NOMO-1 treated with dmso at 0.1 percent for 144 hours (cell line): ENCODE data around the gene METRN.
"Not testable (repeated sequence)": the region's sequence is repeated elsewhere in the genome, so short reads cannot be mapped to it uniquely, and the experiment has no call there.

Experiments
- DNase-seq: peaks from one replicate; lab custom pipeline; 2025; ENCODE audit not compliant: unreplicated experiment; lab: John Stamatoyannopoulos, UW

Gene METRN

DNA sequence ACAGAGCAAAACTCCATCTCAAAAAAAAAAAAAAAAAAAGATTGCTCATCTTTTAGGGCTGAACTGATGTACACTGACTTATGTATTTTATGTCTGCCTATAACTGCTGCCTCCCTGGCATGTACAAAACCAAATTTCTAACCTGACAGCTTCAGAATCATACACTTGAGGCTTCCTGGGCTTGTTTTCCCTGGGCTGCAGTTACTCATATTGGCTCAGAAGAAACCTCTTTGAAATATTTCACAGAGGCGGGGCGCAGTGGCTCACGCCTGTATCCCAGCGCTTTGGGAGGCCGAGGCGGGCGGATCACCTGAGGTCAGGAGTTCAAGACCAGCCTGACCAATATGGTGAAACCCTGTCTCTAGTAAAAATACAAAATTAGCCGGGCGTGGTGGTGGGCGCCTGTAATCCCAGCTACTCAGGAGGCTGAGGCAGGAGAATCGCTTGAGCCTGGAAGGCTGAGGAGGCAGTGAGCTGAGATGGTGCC is 39.2 kb downstream of the METRN start:
- not testable (repeated sequence) for DNase-seq

DNA sequence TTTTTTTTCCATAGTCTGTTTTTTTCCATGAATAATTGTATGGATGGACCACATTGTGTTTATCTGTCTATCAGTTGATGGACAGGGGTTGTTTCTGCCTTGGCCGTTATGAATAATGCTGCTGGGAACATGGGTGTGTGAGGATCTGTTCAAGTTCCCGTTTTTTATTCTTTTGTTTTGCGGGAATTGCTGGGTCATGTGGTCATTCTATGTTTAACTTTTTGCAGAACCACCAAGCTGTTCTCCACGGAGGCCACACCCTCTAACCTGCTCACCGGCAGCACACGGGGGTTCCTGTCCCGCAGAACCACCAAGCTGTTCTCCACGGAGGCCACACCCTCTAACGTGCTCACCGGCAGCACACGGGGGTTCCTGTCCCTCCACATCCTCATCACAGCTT is 39.7 kb downstream of the METRN start:
- peak; percentile 44 for DNase-seq

DNA sequence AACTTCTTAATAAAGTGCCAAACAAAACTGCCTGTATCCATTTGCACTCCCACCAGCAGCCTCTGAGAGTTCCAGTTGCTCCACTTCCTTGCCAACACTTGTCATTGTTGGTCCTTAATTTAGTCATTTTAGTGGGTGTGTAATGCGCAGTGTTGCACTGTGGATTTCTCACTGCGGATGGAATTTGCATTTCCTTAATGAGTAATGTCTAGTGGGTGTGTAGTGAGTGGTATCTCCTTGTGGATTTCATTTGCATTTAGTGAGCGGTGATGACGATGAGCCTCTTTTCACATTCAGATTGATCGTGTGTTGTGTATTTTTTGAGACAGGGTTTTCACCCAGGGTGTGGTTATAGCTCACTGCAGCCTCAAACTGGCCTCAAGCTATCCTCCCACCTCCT is 41.5 kb downstream of the METRN start:
- no peak for DNase-seq

DNA sequence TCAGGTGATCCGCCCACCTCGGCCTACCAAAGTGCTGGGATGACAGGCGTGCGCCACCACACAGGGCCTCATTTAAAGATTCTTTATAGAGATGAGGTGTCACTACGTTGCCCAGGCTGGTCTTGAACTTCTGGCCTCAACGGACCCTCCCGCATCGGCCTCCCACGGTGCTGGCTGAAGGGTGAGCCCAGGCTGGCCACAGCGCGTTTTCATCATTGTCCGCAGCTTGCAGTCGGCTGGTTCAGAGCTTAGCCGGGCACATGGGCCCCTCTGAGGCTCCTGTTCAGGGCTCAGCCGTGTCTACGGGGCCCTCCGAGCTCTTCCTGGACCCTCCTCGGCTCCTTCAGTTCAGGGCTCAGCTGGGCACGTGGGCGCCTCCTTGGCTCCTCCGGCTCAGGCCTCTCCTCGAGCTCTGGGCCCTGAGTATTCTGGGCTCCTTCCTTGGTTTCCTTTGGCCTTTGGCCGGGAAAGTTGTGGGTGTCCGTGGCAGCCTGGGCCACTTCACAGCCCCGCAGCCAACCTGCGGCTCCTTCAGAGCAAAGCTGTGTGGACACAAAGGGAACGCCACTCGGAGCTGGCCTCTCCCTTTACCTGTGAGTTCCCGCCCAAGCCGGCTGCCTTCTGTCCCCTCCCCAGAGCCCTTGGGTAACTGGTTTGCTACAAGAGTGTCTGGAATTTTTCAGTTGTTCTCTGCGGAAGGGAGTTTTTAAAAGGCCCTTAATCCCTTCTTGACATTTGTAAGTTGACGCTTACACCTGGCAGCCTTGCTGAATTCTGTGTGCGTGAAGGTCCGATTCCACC is 44.4 kb downstream of the METRN start:
- no peak for DNase-seq

DNA sequence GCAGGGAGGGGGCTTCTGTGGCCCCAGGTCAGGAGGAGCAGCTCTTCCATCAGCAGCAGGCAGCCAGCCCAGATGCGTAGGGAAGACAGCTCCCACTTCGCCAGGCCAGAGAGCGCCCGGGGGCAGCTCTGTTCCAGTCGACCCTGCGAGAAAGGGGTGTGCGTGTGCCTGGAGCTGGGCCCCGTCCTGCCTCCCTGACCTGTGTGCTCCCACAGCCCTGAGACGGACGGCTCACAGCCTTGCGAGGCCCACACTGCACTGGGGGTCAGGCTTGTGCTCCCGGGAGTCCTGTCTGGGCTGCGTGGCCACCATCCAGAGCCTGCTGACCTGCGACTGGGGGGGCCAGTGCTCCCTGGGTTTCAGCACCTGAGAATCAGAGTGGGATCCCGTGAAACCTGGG is 45.1 kb downstream of the METRN start:
- no peak for DNase-seq

DNA sequence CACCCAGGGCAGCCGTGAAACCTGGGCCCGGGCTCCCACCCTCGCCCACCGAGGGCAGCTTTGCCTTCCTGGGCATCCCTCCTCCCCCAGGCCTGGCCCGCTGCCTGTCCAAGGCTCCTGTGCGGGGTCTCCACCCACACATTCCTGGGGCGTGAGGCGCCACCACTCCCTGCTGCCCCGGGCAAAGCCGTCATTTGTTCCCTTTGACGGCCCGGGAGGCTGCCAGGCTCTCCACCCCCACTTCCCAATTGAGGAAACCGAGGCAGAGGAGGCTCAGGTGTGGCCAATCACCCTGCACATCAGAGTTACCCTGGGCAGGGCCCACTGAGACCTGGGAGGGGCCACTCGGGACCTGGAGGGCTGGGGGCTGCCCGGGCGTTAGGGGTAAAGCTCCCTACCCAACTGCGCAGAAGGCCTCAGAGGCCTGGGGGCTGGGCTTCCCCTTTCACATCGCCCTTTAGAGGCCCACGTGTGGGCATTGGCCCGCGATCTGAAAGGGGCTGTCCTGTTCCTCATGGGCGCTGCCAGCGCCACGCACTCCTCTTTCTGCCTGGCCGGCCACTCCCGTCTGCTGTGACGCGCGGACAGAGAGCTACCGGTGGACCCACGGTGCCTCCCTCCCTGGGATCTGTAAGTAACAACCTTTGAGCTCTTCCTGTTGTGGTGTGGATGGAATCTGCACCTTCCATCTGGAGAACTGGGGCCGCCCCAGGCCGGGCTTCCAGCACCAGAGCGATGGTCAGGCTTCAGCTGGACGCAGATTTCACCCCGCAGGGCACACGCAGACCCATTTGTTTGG is 45.8 kb downstream of the METRN start, which contains the start of gene MSLN:
MSLN (plus strand) TSS at position 190 of the 799 bp plus-strand sequence. CDS start 1,947 bp downstream, outside the sequence.
- DNase-seq = peak; percentile 86

DNA sequence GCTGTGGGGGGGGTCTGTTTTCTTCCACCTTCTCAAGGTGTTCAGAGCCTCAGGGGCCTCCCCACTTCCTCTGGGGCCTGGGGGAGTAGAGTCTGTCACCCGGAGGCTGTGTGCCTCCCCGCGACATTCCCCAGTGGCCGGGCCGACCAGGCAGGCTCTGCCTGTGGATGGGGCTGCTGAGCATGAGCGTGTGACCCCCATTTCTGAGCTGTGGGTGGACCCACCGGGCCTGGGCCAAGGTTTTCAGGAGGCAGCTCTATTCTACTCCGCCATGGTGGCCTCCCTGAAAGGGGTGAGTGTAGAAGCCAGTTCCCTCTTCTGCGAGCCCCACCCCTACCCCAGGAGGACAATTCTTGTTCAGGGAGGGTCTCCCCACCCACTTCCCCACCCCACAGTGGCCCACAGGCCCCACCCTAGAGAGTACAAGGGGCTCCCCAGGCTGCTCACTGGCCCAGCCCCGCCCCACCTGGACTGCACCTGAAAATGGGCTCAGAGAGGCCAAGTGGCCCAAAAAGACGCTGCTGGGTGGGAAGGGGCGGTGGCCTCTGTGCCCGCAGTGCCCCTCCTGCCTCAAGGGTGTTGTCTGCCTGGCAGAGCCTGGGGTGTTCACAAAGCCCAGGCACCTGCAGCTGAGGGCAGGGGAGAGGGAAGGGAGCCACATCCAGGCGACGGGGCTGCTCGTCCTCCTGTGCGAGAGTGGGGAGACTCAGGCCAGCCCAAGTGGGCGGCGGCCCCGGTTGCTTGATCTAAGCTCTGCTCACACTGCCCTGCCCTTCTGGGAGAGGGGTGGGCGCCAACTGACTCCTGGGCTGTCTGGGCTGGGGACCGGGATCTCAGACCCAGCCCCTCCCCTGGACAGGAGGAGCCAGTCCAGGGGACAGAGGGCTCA is 47.0 kb downstream of the METRN start:
- no peak for DNase-seq

DNA sequence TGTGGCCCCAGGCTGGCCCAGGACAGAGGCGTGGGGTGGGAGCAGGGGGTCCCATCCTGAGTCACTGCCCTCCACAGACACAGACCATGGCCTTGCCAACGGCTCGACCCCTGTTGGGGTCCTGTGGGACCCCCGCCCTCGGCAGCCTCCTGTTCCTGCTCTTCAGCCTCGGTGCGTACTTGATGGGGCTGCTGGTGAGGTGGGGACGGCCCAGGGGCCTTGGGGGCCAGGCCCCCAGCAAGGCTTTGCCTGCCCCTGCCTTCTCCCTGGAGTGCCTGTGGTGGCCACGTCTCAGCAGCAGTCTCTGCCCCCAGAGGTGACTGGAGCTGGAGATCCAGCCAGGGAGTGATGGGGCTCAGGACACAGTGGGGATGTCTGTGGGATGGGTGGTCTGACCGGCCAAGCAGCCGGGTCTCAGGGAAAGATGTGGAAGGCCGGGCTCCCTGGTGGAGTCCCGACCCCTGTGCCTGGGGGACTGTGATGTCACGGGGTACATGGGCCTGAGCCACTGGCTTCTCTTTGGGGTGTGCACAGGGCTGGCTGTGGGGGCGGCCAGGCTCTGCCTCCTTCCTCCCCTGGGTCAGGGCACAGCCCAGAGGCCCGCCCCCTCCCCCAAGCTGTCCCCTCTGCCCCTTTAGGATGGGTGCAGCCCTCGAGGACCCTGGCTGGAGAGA is 47.8 kb downstream of the METRN start:
- no peak for DNase-seq

DNA sequence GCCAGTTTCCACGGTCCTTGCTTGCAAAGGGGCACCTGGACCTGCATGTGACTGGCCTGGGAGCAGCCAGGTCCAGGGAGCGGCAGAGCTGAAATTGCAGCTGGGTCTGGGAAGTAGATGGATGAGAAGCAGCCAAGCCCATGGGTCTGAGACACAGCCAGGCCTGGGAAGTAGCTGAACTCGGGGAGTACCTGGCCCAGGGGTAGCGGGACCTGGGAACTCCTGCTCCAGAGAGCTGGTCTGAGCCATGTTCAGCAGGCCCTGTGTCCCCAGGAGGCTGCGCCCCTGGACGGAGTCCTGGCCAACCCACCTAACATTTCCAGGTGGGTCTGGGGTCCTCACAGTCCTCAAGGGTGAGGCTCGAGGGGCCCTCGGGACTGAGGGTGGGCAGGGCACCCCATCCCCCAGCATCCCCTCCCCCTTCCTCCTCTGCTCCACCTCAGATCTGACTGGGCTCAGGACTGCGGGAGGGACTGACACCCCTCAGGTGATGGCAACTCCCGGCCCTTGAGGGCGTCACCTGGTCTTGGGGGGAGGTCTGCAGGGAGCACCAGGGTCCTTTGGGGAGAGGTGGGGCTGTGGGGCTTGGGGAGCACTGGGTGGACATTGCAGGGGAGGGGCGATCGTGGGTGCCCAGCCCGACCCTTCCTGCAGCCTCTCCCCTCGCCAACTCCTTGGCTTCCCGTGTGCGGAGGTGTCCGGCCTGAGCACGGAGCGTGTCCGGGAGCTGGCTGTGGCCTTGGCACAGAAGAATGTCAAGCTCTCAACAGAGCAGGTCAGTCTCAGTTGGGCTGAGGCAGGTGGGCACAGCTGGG is 48.7 kb downstream of the METRN start:
- no peak for DNase-seq

DNA sequence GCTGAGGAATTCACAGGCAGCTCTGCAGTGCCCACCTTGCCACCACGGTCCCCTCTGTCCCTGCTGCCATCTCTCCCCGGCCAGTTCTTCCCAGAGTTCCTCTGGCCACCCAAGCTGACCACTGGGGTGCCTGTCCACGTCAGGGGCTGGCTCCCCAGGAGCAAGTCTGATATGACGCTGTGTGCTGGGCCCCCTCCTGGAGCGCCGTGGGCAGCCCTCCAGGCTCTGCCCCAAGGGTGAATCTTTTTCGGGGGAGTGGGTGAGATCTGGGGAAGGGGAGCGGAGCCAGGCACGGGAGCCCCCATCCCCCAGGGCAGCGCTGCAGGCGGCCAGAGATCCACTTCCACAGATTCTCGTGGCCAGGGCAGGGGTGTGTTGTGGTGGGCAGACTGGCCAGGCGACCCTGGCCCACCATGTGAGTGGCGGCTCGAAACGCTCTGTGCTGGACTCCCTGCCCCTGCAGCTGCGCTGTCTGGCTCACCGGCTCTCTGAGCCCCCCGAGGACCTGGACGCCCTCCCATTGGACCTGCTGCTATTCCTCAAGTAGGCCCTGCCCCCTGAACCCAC is 49.3 kb downstream of the METRN start:
- no peak for DNase-seq

DNA sequence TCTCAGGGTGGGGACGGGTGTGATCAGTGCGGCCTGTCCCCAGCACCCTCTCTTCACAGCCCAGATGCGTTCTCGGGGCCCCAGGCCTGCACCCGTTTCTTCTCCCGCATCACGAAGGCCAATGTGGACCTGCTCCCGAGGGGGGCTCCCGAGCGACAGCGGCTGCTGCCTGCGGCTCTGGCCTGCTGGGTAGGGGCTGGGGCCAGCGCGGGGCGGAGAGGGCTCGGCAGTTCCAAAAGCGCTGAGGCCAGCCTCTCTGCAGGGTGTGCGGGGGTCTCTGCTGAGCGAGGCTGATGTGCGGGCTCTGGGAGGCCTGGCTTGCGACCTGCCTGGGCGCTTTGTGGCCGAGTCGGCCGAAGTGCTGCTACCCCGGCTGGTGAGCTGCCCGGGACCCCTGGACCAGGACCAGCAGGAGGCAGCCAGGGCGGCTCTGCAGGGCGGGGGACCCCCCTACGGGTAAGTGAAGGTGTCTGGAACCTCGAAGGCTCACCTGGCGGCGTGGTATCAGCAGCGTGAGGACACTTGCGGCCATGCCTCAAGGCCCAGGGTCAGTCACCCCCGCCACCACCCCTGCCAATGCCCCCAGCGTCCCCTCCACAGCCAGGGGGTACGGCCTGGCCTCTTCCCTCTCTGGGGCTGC is 50.0 kb downstream of the METRN start:
- no peak for DNase-seq

DNA sequence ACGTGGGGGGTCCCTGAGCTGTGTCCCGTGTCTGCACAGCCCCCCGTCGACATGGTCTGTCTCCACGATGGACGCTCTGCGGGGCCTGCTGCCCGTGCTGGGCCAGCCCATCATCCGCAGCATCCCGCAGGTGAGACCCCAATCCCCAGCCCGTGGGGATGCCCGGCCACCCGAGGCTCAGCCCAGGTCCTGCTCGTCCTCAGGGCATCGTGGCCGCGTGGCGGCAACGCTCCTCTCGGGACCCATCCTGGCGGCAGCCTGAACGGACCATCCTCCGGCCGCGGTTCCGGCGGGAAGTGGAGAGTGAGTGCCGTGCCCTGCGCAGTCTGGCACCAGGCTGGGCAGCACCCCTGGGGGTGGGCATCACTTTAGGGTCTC is 50.6 kb downstream of the METRN start:
- no peak for DNase-seq

DNA sequence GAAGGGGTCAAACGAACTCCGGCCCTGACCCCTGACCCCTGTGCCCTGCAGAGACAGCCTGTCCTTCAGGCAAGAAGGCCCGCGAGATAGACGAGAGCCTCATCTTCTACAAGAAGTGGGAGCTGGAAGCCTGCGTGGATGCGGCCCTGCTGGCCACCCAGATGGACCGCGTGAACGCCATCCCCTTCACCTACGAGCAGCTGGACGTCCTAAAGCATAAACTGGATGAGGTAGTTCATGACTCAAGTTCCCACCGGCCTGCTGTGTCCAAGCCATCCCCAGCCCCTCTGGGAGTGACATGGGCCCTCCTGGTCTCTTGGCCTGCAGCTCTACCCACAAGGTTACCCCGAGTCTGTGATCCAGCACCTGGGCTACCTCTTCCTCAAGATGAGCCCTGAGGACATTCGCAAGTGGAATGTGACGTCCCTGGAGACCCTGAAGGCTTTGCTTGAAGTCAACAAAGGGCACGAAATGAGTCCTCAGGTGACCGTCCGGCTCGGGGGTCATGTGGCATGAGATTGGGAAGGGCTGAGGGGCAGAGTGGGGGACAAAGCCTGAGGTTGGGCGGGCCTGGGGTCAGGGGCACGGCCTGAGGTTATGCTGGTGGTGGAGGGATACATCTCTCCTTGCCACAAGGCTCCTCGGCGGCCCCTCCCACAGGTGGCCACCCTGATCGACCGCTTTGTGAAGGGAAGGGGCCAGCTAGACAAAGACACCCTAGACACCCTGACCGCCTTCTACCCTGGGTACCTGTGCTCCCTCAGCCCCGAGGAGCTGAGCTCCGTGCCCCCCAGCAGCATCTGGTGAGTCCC is 51.3 kb downstream of the METRN start:
- DNase-seq = no peak

DNA sequence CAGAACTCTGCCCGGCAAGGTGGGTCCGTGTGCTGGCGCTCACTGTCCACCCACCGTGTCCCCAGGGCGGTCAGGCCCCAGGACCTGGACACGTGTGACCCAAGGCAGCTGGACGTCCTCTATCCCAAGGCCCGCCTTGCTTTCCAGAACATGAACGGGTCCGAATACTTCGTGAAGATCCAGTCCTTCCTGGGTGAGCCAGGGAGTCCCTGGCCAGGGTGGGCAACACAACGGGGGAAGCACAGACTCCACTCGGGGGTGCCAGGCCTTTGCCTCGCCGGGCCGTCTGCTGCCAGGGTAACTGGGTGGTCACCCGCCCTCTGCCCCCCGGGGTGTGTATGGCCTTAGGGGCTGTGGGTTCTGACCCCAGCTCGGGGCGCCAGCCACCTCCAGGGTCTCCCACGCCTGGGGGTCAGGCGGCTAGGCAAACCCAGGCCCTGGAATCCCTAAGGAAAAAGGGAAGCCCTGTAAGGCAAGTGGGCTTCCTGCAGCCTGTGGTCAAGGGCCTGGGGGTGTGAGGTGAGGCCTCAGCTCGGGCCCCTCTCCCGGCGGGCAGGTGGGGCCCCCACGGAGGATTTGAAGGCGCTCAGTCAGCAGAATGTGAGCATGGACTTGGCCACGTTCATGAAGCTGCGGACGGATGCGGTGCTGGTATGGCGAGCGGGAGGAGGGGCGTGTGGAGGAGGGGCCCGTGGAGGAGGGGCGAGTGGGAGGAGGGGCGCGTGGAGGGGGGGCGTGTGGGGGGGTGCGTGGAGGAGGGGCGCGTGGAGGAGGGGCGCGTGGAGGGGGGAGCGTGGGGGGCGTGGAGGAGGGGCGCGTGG is 52.1 kb downstream of the METRN start:
- DNase-seq = no peak

DNA sequence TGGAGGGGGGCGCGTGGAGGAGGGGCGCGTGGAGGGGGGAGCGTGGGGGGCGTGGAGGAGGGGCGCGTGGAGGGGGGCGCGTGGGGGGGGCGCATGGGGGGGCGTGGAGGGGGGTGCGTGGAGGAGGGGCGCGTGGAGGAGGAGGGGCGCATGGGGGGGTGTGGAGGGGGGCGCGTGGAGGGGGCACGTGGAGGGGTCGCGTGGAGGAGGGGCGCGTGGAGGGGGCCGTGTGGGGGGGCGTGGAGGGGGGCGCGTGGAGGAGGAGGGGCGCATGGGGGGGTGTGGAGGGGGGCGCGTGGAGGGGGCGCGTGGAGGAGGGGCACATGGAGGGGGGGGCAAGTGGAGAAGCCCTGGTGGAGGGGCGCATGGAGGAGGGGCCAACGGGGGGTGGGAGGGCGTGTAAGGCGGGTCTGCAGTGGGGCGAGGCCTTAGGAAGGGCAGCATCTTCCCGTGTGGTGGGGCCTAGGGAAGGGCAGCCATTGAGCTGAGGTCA is 52.9 kb downstream of the METRN start:
- no peak for DNase-seq

DNA sequence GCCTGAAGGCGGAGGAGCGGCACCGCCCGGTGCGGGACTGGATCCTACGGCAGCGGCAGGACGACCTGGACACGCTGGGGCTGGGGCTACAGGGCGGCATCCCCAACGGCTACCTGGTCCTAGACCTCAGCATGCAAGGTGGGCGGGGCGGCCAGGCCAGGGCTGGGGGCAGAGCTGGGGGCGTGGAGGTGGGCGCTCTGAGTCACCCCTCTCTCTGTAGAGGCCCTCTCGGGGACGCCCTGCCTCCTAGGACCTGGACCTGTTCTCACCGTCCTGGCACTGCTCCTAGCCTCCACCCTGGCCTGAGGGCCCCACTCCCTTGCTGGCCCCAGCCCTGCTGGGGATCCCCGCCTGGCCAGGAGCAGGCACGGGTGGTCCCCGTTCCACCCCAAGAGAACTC is 53.5 kb downstream of the METRN start:
- no peak for DNase-seq
